MM.1S (cell line): ENCODE measurements around the gene TMED6.

Source experiments
- EZH2 ChIP-seq: fragments of 300-600 bp; sonication (generic); optimal IDR thresholded peaks from 2 replicates; pipeline ENCODE3; 2017; ENCODE audit warnings: low read depth, mild to moderate bottlenecking, antibody characterized with exemption, low read length, mixed read lengths
- EZH2phosphoT487 ChIP-seq: fragments of 300-600 bp; sonication (generic); IDR thresholded peaks from 2 replicates; pipeline ENCODE4 v1.6.1; 2018; ENCODE audit warnings: antibody characterized with exemption, low read length

- TF ChIP-seq EZH2: no peak
- no peak for TF ChIP-seq EZH2phosphoT487
Measured at GRCh38 chr16:69345923-69346322, 5.7 kb downstream of the TMED6 start.
